Stimulated activated CD4-positive, alpha-beta T cell treated with anti-CD3 and anti-CD28 coated beads, Interleukin-1b, Interleukin-23, amount 100 ng/mL, for 24 hours (primary cell): ENCODE results near the gene REM1.
"Not testable (repeated sequence)": the region's sequence is repeated elsewhere in the genome, so short reads cannot be mapped to it uniquely, and the experiment has no call there.

Experiments used
- DNase-seq, 4 experiments: peaks; one replicate each; pipeline ENCODE4 v3.0.0-alpha.2; 2020; ENCODE audit warnings: low read depth in 4 of 4, low spot score in 1 of 4

Gene REM1

GRCh38 chr20:31484001-31484400 is 8.9 kb downstream of the REM1 start:
- DNase-seq = no peak

- no peak for DNase-seq
Measured at GRCh38 chr20:31485450-31486339, 10.6 kb downstream of the REM1 start.

GRCh38 chr20:31488115-31488514 is 13.0 kb downstream of the REM1 start:
- DNase-seq = no peak

GRCh38 chr20:31489152-31489551 is 14.1 kb downstream of the REM1 start:
- DNase-seq = no peak

- no peak for DNase-seq
Measured at GRCh38 chr20:31490752-31491151, 15.7 kb downstream of the REM1 start.

- DNase-seq = no peak
Measured at GRCh38 chr20:31494131-31494530, 19.0 kb downstream of the REM1 start.

- DNase-seq = no peak
Measured at GRCh38 chr20:31496761-31497295, 21.7 kb downstream of the REM1 start.

GRCh38 chr20:31497838-31498540 is 22.9 kb downstream of the REM1 start:
- DNase-seq = no peak

- DNase-seq = no peak
Measured at GRCh38 chr20:31500527-31500926, 25.4 kb downstream of the REM1 start.

- DNase-seq = peak; percentile 61 to 68 (median 64)
Measured at GRCh38 chr20:31502884-31503673, 28.0 kb downstream of the REM1 start.

GRCh38 chr20:31505903-31506302 is 30.8 kb downstream of the REM1 start:
- DNase-seq = no peak

- DNase-seq = no peak
Measured at GRCh38 chr20:31508517-31509244, 33.6 kb downstream of the REM1 start.

- DNase-seq = peak; percentile 75 to 83 (median 79)
Measured at GRCh38 chr20:31514154-31515071, 39.3 kb downstream of the REM1 start, which contains the start of gene HM13. TSS of gene HM13 (plus strand) at chr20:31514442. CDS start at chr20:31514552, 110 bp downstream.

GRCh38 chr20:31515072-31515774 is 40.1 kb downstream of the REM1 start:
- no peak for DNase-seq

- DNase-seq = no peak
Measured at GRCh38 chr20:31515775-31516107, 40.7 kb downstream of the REM1 start.

GRCh38 chr20:31516166-31516565 is 41.1 kb downstream of the REM1 start:
- no peak for DNase-seq

- DNase-seq = no peak
Measured at GRCh38 chr20:31516651-31517050, 41.6 kb downstream of the REM1 start.

GRCh38 chr20:31517373-31517772 is 42.3 kb downstream of the REM1 start:
- no peak for DNase-seq

- DNase-seq = not testable (repeated sequence)
Measured at GRCh38 chr20:31521267-31521666, 46.2 kb downstream of the REM1 start.
